Measurements from ENCODE around the gene MAMLD1. TPM values are rescaled to one million over a fixed set of nuclear protein-coding genes. Genes with fewer than 3 reads are reported as not detected.

The MAMLD1 gene
- total and polyA plus RNA-seq, 4 donors = 0.59 to 1.1 (median 0.76) TPM

- 81% methylated on average over 2 of the region's 2 CpGs for WGBS
- TF ChIP-seq FOXA1 (IDR thresholded peaks at IDR 0.05) (no peak), YY1 (IDR thresholded peaks at IDR 0.05) (no peak), EGR1 (IDR thresholded peaks at IDR 0.05; ENCODE audit: low read depth in 2 of 2) (no peak), SP1 (IDR thresholded peaks at IDR 0.05) (no peak), RXRA (IDR thresholded peaks at IDR 0.05) (no peak), HNF4A (conservative IDR thresholded peaks at IDR 0.05) (no peak), ZBTB33 (IDR thresholded peaks at IDR 0.05) (no peak), HNF4G (IDR thresholded peaks at IDR 0.05) (no peak), FOXA2 (IDR thresholded peaks at IDR 0.05) (no peak), GABPA (IDR thresholded peaks at IDR 0.05 in 1 of 2, conservative IDR thresholded peaks at IDR 0.05 in 1 of 2) (no peak), RAD21 (IDR thresholded peaks at IDR 0.05) (no peak), NR2F2 (IDR thresholded peaks at IDR 0.05) (no peak), TAF1 (conservative IDR thresholded peaks at IDR 0.05) (no peak), JUND (IDR thresholded peaks at IDR 0.05) (no peak)
- TF ChIP-seq, protein P1, sequence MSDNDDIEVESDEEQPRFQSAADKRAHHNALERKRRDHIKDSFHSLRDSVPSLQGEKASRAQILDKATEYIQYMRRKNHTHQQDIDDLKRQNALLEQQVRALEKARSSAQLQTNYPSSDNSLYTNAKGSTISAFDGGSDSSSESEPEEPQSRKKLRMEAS (IDR thresholded peaks at IDR 0.05) = no peak
- TF ChIP-seq, protein P2, sequence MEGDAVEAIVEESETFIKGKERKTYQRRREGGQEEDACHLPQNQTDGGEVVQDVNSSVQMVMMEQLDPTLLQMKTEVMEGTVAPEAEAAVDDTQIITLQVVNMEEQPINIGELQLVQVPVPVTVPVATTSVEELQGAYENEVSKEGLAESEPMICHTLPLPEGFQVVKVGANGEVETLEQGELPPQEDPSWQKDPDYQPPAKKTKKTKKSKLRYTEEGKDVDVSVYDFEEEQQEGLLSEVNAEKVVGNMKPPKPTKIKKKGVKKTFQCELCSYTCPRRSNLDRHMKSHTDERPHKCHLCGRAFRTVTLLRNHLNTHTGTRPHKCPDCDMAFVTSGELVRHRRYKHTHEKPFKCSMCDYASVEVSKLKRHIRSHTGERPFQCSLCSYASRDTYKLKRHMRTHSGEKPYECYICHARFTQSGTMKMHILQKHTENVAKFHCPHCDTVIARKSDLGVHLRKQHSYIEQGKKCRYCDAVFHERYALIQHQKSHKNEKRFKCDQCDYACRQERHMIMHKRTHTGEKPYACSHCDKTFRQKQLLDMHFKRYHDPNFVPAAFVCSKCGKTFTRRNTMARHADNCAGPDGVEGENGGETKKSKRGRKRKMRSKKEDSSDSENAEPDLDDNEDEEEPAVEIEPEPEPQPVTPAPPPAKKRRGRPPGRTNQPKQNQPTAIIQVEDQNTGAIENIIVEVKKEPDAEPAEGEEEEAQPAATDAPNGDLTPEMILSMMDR (IDR thresholded peaks at IDR 0.05; ENCODE audit: low read depth, low read length, missing input control) = no peak
- TF ChIP-seq, protein P3, sequence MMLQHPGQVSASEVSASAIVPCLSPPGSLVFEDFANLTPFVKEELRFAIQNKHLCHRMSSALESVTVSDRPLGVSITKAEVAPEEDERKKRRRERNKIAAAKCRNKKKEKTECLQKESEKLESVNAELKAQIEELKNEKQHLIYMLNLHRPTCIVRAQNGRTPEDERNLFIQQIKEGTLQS (IDR thresholded peaks at IDR 0.05) = no peak
- TF ChIP-seq, protein P4, sequence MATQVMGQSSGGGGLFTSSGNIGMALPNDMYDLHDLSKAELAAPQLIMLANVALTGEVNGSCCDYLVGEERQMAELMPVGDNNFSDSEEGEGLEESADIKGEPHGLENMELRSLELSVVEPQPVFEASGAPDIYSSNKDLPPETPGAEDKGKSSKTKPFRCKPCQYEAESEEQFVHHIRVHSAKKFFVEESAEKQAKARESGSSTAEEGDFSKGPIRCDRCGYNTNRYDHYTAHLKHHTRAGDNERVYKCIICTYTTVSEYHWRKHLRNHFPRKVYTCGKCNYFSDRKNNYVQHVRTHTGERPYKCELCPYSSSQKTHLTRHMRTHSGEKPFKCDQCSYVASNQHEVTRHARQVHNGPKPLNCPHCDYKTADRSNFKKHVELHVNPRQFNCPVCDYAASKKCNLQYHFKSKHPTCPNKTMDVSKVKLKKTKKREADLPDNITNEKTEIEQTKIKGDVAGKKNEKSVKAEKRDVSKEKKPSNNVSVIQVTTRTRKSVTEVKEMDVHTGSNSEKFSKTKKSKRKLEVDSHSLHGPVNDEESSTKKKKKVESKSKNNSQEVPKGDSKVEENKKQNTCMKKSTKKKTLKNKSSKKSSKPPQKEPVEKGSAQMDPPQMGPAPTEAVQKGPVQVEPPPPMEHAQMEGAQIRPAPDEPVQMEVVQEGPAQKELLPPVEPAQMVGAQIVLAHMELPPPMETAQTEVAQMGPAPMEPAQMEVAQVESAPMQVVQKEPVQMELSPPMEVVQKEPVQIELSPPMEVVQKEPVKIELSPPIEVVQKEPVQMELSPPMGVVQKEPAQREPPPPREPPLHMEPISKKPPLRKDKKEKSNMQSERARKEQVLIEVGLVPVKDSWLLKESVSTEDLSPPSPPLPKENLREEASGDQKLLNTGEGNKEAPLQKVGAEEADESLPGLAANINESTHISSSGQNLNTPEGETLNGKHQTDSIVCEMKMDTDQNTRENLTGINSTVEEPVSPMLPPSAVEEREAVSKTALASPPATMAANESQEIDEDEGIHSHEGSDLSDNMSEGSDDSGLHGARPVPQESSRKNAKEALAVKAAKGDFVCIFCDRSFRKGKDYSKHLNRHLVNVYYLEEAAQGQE (IDR thresholded peaks at IDR 0.05) = no peak
- Histone ChIP-seq H3K4me3 (ENCODE audit: low read depth in 1 of 3, low read length in 3 of 3) (no peak overlapping the region), H3K36me3 (ENCODE audit: control insufficient read depth in 4 of 4, insufficient read depth in 3 of 4, low read depth in 1 of 4, low read length in 3 of 4) (no peaks in the 10 kb centered on the region), H3K9ac (ENCODE audit: low read depth in 1 of 2, low read length in 2 of 2) (no peak overlapping the region), H3K27ac (ENCODE audit: low read depth in 1 of 2, low read length in 2 of 2) (no peak overlapping the region), H3K4me1 (ENCODE audit: control insufficient read depth in 4 of 4, insufficient read depth in 4 of 4, low read length in 3 of 4) (no peaks in the 10 kb centered on the region), H3K9me3 (ENCODE audit: control insufficient read depth in 4 of 4, low read length in 3 of 4) (no peaks in the 10 kb centered on the region), H3K27me3 (ENCODE audit: control insufficient read depth in 4 of 4, insufficient read depth in 4 of 4, low read length in 3 of 4) (no peaks in the 10 kb centered on the region)
- no peak for DNase-seq (ENCODE audit: low spot score)
Observed at GRCh38 chrX:150410513-150410912, 47.4 kb downstream of the MAMLD1 start.
